ENCODE results near the gene TBX6.
A peak's percentile ranks its signal among the peaks of the same experiment; 100 is the strongest.

Gene TBX6

DNA sequence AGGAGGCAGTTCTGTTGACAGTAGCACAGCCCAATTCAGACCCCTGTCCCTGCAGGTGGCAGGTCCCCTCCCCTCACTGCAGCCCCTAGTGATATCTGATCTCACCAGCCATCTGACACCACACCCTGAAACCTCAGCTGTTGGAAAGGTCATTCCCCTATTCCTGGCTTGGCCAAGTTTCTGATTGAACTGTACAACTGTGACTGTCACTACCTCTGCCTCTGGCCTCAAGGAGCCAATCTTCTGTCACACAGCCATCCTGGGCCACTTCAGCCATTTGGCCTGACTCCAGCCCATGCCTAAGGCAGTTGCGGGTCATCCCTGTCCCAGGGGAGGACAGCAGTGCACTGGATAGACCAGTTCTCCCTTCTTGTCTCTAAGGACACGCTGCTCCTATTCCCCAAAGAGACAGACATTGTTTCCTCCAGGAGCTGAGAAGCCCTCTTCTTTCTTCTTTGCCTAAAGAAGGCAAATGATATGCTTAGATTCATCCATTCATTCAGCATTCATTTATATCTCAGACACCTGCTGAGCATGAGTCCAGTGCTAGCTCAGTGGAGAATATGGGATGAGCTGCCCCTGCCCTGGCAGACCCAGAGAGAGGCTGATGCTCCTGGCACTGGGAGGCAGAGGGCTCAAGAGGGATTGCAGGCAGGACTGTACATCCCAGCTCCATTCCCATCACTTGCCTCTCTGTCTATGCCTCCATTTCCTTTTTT is 30.7 kb downstream of the TBX6 start:
- Mint-ChIP-seq H3K9me3 (no peaks in the 10 kb centered on the region), H3K4me1 (peaks cover 37% of the 10 kb centered on the region), H3K27me3 (ENCODE audit: low read depth) (no peaks in the 10 kb centered on the region), H3K27ac (peak overlapping the region; percentile 57 to 90 (median 82)), H3K4me3 (peak overlapping the region; percentile 13 to 59 (median 27)), H3K36me3 (ENCODE audit: low read depth) (peaks cover 4% of the 10 kb centered on the region)
- TF ChIP-seq, protein P1, sequence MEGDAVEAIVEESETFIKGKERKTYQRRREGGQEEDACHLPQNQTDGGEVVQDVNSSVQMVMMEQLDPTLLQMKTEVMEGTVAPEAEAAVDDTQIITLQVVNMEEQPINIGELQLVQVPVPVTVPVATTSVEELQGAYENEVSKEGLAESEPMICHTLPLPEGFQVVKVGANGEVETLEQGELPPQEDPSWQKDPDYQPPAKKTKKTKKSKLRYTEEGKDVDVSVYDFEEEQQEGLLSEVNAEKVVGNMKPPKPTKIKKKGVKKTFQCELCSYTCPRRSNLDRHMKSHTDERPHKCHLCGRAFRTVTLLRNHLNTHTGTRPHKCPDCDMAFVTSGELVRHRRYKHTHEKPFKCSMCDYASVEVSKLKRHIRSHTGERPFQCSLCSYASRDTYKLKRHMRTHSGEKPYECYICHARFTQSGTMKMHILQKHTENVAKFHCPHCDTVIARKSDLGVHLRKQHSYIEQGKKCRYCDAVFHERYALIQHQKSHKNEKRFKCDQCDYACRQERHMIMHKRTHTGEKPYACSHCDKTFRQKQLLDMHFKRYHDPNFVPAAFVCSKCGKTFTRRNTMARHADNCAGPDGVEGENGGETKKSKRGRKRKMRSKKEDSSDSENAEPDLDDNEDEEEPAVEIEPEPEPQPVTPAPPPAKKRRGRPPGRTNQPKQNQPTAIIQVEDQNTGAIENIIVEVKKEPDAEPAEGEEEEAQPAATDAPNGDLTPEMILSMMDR (IDR thresholded peaks at IDR 0.05; ENCODE audit: unreplicated experiment in 3 of 3) = no peak

DNA sequence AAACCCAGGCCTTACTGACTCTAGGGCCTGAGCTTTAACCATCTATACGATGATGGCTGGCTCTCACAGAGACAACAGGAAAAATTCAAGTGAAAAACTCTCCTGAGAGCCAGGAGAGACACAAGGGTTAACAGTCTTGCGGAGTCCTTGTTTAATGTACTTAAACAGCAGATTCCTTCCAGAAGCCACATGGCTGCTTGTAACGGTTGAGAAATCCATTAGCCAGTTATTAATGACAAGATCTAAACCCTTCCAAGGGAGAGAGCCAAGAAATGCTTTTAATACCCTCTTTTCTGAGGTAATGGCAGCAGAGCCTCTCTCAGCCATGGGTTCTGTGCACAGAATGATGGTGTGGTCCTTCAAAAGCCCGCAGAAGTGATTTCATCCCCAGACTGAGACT is 31.4 kb downstream of the TBX6 start:
- TF ChIP-seq, protein P1 (IDR thresholded peaks at IDR 0.05; ENCODE audit: unreplicated experiment in 3 of 3) = no peak
- H3K27ac Mint-ChIP-seq = peak overlapping the region; percentile 57 to 90 (median 82)
- peak overlapping the region; percentile 13 to 59 (median 27) for H3K4me3 Mint-ChIP-seq
- peaks cover 4% of the 10 kb centered on the region for H3K36me3 Mint-ChIP-seq (ENCODE audit: low read depth)
- peaks cover 37% of the 10 kb centered on the region for H3K4me1 Mint-ChIP-seq
- H3K9me3 Mint-ChIP-seq = no peaks in the 10 kb centered on the region
- H3K27me3 Mint-ChIP-seq (ENCODE audit: low read depth) = no peaks in the 10 kb centered on the region

GRCh38 chr16:30054959-30055553 is 36.7 kb downstream of the TBX6 start:
- no peaks in the 10 kb centered on the region for H3K27me3 Mint-ChIP-seq (ENCODE audit: low read depth)
- no peaks in the 10 kb centered on the region for H3K9me3 Mint-ChIP-seq
- peak overlapping the region; percentile 81 to 87 (median 84) for H3K4me3 Mint-ChIP-seq
- TF ChIP-seq, protein P1 (IDR thresholded peaks at IDR 0.05; ENCODE audit: unreplicated experiment in 3 of 3) = peak in 2 of 3 experiments; percentile 25 to 38
- peaks cover 4% of the 10 kb centered on the region for H3K36me3 Mint-ChIP-seq (ENCODE audit: low read depth)
- H3K27ac Mint-ChIP-seq = peak overlapping the region in 2 of 3 experiments; percentile 31 to 49
- peaks cover 43% of the 10 kb centered on the region for H3K4me1 Mint-ChIP-seq

DNA sequence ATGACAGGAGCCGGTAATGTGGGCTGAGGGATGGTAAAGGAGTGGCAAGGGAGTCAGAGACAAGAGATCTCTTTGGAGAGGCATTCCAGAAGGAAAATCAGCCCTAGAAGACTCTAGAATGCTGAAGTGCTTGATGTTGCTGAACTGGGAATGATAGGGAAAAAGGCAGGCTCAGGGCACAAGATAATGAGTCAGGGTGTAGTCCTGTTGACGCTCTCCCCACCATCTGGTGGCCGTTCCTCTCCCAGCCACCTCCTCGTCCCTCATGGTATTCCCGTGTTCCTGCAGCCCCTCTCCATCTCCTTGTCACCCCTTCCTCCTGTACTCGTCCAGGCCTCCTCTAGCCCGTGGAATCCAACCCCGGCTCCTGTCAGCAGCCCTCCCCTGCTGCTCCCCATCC is 37.3 kb downstream of the TBX6 start:
- TF ChIP-seq, protein P1 (IDR thresholded peaks at IDR 0.05; ENCODE audit: unreplicated experiment in 3 of 3) = no peak
- peak overlapping the region in 2 of 3 experiments; percentile 51 for H3K27ac Mint-ChIP-seq
- H3K4me3 Mint-ChIP-seq = peak overlapping the region; percentile 81 to 87 (median 84)
- no peaks in the 10 kb centered on the region for H3K27me3 Mint-ChIP-seq (ENCODE audit: low read depth)
- peaks cover 4% of the 10 kb centered on the region for H3K36me3 Mint-ChIP-seq (ENCODE audit: low read depth)
- peaks cover 43% of the 10 kb centered on the region for H3K4me1 Mint-ChIP-seq
- no peaks in the 10 kb centered on the region for H3K9me3 Mint-ChIP-seq

DNA sequence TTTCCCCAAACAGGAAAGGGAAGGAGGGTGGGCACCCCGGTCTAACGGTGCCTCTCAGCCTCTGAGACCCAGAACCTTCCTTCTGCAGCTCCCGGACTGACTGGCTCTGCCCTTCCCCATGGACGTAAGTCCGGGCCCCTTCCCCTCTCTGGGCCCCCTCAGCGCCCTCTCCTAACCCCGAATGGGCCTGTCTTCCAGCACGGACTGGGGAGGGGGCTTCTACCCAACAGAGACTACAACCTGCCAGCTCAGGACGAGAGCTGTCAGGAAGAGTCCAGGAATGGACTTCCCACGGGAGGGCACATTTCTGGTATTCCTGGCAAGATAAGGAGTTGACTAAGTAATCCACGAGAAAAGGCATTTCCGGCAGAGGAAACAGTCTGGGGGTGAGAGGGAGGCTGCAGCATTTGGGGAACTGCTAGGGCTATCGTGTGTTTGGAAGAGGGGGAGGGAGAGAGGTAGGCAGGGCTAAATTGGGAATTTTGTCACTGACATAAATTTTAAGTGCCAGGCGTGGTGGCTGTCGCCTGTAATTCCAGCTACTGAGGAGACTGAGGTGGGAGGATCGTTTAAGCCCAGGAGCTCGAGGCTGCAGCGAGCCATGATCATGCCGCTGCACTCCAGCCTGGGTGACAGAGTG is 38.2 kb downstream of the TBX6 start:
- H3K9me3 Mint-ChIP-seq = no peaks in the 10 kb centered on the region
- TF ChIP-seq, protein P1 (IDR thresholded peaks at IDR 0.05; ENCODE audit: unreplicated experiment in 3 of 3) = no peak
- peaks cover 38% of the 10 kb centered on the region for H3K4me1 Mint-ChIP-seq
- H3K27me3 Mint-ChIP-seq (ENCODE audit: low read depth) = no peaks in the 10 kb centered on the region
- H3K27ac Mint-ChIP-seq = peak overlapping the region; percentile 35 to 76 (median 48)
- H3K4me3 Mint-ChIP-seq = peak overlapping the region; percentile 89 to 92 (median 89)
- no peaks in the 10 kb centered on the region for H3K36me3 Mint-ChIP-seq (ENCODE audit: low read depth)
